ENCODE results near the gene PRKRIP1. TPM values are rescaled to one million over a fixed set of nuclear protein-coding genes. Genes with fewer than 3 reads are reported as not detected.
A peak's percentile ranks its signal among the peaks of the same experiment; 100 is the strongest.
"Not testable (repeated sequence)": the region's sequence is repeated elsewhere in the genome, so short reads cannot be mapped to it uniquely, and the experiment has no call there.

The PRKRIP1 gene
- total RNA-seq, 1 donor from 2014 or later: 37.3 TPM

GRCh38 chr7:102376964-102377466, 19.1 kb upstream of the PRKRIP1 start:
- H3K4me3 Mint-ChIP-seq (ENCODE audit: unreplicated experiment): no peak overlapping the region
- no peak for DNase-seq (ENCODE audit: low read depth)

DNA sequence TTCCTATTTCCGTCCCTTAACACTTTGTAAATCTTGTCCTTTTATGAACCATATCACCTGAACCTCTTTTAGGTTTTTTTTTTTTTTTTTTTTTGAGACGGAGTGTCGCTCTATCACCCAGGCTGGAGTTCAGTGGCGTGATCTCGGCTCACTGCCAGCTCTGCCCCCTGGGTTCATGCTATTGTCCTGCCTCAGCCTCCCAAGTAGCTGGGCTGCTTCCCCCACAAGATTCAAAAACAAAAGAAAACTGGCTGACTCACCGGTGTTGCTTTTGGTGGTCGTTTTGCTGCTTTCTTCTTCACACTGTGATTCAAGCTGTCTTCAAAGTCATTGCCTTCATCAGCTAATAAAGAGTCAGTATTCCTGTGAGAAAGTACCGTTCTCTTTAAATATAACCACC, 15.3 kb upstream of the PRKRIP1 start:
- not testable (repeated sequence) for H3K9me3 ChIP-seq (ENCODE audit: insufficient read depth, low read depth, low read length); H3K4me1 Mint-ChIP-seq (ENCODE audit: low read depth, unreplicated experiment)

More at GRCh38 chr7:102376964-102377466, 19.1 kb upstream of the PRKRIP1 start:
- Histone ChIP-seq H3K9ac (ENCODE audit: low read length) (no peak overlapping the region), H3K4me2 (ENCODE audit: low read length) (no peak overlapping the region), H2AFZ (ENCODE audit: low read depth, low read length) (no peak overlapping the region), H3K36me3 (ENCODE audit: insufficient read depth, low read length) (peaks cover 10% of the 10 kb centered on the region), H3K27ac (ENCODE audit: low read depth, low read length) (no peak overlapping the region), H3K9me3 (ENCODE audit: insufficient read depth, low read depth, low read length) (no peaks in the 10 kb centered on the region), H3K4me3 (ENCODE audit: insufficient read depth, low read depth, low read length) (no peak overlapping the region), H4K20me1 (ENCODE audit: insufficient read depth, low read length) (peaks cover 5% of the 10 kb centered on the region), H3K4me1 (ENCODE audit: insufficient read depth, low read length) (no peaks in the 10 kb centered on the region), H3K27me3 (ENCODE audit: insufficient read depth, low read length) (no peaks in the 10 kb centered on the region), H3K79me2 (ENCODE audit: insufficient read depth, low read length) (peaks cover 16% of the 10 kb centered on the region)
- Mint-ChIP-seq H3K9me3 (ENCODE audit: unreplicated experiment) (no peaks in the 10 kb centered on the region), H3K36me3 (ENCODE audit: low read depth, unreplicated experiment) (peaks cover 15% of the 10 kb centered on the region), H3K4me1 (ENCODE audit: low read depth, unreplicated experiment) (peaks cover 1% of the 10 kb centered on the region), H3K27me3 (ENCODE audit: low read depth, unreplicated experiment) (no peaks in the 10 kb centered on the region), H3K27ac (ENCODE audit: unreplicated experiment) (no peak overlapping the region)
- TF ChIP-seq CTCF (IDR thresholded peaks at IDR 0.05; ENCODE audit: insufficient read depth, low read depth, low read length) (no peak), EZH2 (IDR thresholded peaks at IDR 0.05; ENCODE audit: insufficient read depth, low read length) (no peak)
- FAIRE-seq: no peak

GRCh38 chr7:102381696-102382425, 14.3 kb upstream of the PRKRIP1 start:
- H3K4me3 Mint-ChIP-seq (ENCODE audit: unreplicated experiment); H3K4me2 ChIP-seq (ENCODE audit: low read length); H3K9me3 ChIP-seq (ENCODE audit: insufficient read depth, low read depth, low read length); H3K27me3 Mint-ChIP-seq (ENCODE audit: low read depth, unreplicated experiment); H3K27ac ChIP-seq (ENCODE audit: low read depth, low read length); H3K27ac Mint-ChIP-seq (ENCODE audit: unreplicated experiment); H3K27me3 ChIP-seq (ENCODE audit: insufficient read depth, low read length); H3K4me1 ChIP-seq (ENCODE audit: insufficient read depth, low read length); FAIRE-seq; H3K79me2 ChIP-seq (ENCODE audit: insufficient read depth, low read length); H3K9me3 Mint-ChIP-seq (ENCODE audit: unreplicated experiment); H4K20me1 ChIP-seq (ENCODE audit: insufficient read depth, low read length); DNase-seq (ENCODE audit: low read depth); H2AFZ ChIP-seq (ENCODE audit: low read depth, low read length); H3K9ac ChIP-seq (ENCODE audit: low read length); H3K4me1 Mint-ChIP-seq (ENCODE audit: low read depth, unreplicated experiment); H3K4me3 ChIP-seq (ENCODE audit: insufficient read depth, low read depth, low read length): not testable (repeated sequence)
- peaks cover 26% of the 10 kb centered on the region for H3K36me3 Mint-ChIP-seq (ENCODE audit: low read depth, unreplicated experiment)
- peaks cover 10% of the 10 kb centered on the region for H3K36me3 ChIP-seq (ENCODE audit: insufficient read depth, low read length)

More for the DNA sequence above, 15.3 kb upstream of the PRKRIP1 start:
- peaks cover 28% of the 10 kb centered on the region for H3K36me3 Mint-ChIP-seq (ENCODE audit: low read depth, unreplicated experiment)
- H3K36me3 ChIP-seq (ENCODE audit: insufficient read depth, low read length): peaks cover 10% of the 10 kb centered on the region
- not testable (repeated sequence) for H3K4me3 ChIP-seq (ENCODE audit: insufficient read depth, low read depth, low read length); H3K79me2 ChIP-seq (ENCODE audit: insufficient read depth, low read length); DNase-seq (ENCODE audit: low read depth); H3K4me1 ChIP-seq (ENCODE audit: insufficient read depth, low read length); H3K9me3 Mint-ChIP-seq (ENCODE audit: unreplicated experiment); H3K4me3 Mint-ChIP-seq (ENCODE audit: unreplicated experiment); H3K4me2 ChIP-seq (ENCODE audit: low read length); H4K20me1 ChIP-seq (ENCODE audit: insufficient read depth, low read length); H3K27ac ChIP-seq (ENCODE audit: low read depth, low read length); FAIRE-seq; H3K9ac ChIP-seq (ENCODE audit: low read length); H3K27me3 Mint-ChIP-seq (ENCODE audit: low read depth, unreplicated experiment); H3K27me3 ChIP-seq (ENCODE audit: insufficient read depth, low read length); H2AFZ ChIP-seq (ENCODE audit: low read depth, low read length)
- peak overlapping the region; percentile 31 for H3K27ac Mint-ChIP-seq (ENCODE audit: unreplicated experiment)

Data from astrocyte (in vitro differentiated cells and primary cell).